PC-9 (cell line): ENCODE data around the gene GYPA. TPM values are rescaled to one million over a fixed set of nuclear protein-coding genes. Genes with fewer than 3 reads are reported as not detected.

ENCODE experiments used
- total RNA-seq: library from RNA; stranded (reverse); gene quantifications from 2 replicates; pipeline ENCODE4 v1.2.3, GENCODE V29; 2021

The GYPA gene
- total RNA-seq, 1 experiment from 2014 or later, result not detected

Other genes with a start within 250 kb of the GYPA start
- gene GYPE, start 235.2 kb downstream of the GYPA start, total RNA-seq, result not detected in 2 replicates
- not detected in 2 replicates for gene GYPB, start 121.3 kb downstream of the GYPA start, total RNA-seq